Kidney epithelial cell (primary cell): ENCODE data around the gene OSTM1. TPM values are rescaled to one million over a fixed set of nuclear protein-coding genes. Genes with fewer than 3 reads are reported as not detected.
"Not testable (repeated sequence)": the region's sequence is repeated elsewhere in the genome, so short reads cannot be mapped to it uniquely, and the experiment has no call there.

Experiments used
- DNase-seq: peaks from one replicate; pipeline ENCODE4 v3.0.0-alpha.2; 2010; ENCODE audit warnings: low read depth
- H3K27me3 ChIP-seq: 2 replicates; pipeline ENCODE4 v1.6.0; 2011; ENCODE audit warnings: low read length; ENCODE audit not compliant: control insufficient read depth, insufficient read depth
- H3K36me3 ChIP-seq: 2 replicates; pipeline ENCODE4 v1.5.1; 2011; ENCODE audit warnings: low read length; ENCODE audit not compliant: control insufficient read depth, insufficient read depth
- H3K4me3 ChIP-seq: 2 replicates; pipeline ENCODE4 v1.5.1; 2011; ENCODE audit warnings: low read depth, mild to moderate bottlenecking, control low read depth, low read length
- total RNA-seq: library from RNA; depleted of rRNA; stranded (reverse); fragments of >200 nt; gene quantifications from 2 replicates; pipeline ENCODE4 v1.2.3, GENCODE V29; 2015
- TF ChIP-seq, protein P1 (sequence below): IDR thresholded peaks from 2 replicates; pipeline ENCODE4 v1.5.1; 2011; ENCODE audit warnings: mild to moderate bottlenecking, moderate library complexity, low read length, control low read depth, inconsistent platforms; ENCODE audit not compliant: insufficient read depth, poor library complexity, severe bottlenecking

OSTM1 gene
- total RNA-seq, 1 donor from 2014 or later: 77.3 TPM

- Histone ChIP-seq H3K27me3 (no peaks in the 10 kb centered on the region), H3K4me3 (no peak overlapping the region), H3K36me3 (no peaks in the 10 kb centered on the region)
- TF ChIP-seq, protein P1, sequence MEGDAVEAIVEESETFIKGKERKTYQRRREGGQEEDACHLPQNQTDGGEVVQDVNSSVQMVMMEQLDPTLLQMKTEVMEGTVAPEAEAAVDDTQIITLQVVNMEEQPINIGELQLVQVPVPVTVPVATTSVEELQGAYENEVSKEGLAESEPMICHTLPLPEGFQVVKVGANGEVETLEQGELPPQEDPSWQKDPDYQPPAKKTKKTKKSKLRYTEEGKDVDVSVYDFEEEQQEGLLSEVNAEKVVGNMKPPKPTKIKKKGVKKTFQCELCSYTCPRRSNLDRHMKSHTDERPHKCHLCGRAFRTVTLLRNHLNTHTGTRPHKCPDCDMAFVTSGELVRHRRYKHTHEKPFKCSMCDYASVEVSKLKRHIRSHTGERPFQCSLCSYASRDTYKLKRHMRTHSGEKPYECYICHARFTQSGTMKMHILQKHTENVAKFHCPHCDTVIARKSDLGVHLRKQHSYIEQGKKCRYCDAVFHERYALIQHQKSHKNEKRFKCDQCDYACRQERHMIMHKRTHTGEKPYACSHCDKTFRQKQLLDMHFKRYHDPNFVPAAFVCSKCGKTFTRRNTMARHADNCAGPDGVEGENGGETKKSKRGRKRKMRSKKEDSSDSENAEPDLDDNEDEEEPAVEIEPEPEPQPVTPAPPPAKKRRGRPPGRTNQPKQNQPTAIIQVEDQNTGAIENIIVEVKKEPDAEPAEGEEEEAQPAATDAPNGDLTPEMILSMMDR: no peak
- DNase-seq: no peak
Measured at GRCh38 chr6:108024427-108025073, 50.0 kb downstream of the OSTM1 start.

- no peak for DNase-seq
- H3K27me3 ChIP-seq: no peaks in the 10 kb centered on the region
- TF ChIP-seq, protein P1: no peak
- H3K36me3 ChIP-seq: no peaks in the 10 kb centered on the region
- H3K4me3 ChIP-seq: no peak overlapping the region
Measured at GRCh38 chr6:108020472-108021116, 53.9 kb downstream of the OSTM1 start.

DNA sequence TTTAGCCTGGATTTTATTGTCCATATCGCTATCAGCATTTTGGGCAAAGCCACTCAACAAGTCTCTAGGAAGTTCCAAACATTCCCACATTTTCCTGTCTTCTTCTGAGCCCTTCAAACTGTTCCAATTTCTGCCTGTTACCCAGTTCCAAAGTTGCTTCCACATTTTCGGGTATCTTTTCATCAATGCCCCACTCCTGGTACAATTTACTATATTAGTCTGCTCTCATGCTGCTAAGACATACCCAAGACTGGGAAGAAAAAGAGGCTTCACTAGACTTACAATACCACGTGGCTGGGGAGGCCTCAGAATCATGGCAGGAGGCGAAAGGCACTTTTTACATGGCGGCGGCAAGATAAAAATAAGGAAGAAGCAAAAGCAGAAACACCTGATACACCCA is 58.3 kb downstream of the OSTM1 start:
- H3K36me3 ChIP-seq, DNase-seq, H3K4me3 ChIP-seq, H3K27me3 ChIP-seq: not testable (repeated sequence)

DNA sequence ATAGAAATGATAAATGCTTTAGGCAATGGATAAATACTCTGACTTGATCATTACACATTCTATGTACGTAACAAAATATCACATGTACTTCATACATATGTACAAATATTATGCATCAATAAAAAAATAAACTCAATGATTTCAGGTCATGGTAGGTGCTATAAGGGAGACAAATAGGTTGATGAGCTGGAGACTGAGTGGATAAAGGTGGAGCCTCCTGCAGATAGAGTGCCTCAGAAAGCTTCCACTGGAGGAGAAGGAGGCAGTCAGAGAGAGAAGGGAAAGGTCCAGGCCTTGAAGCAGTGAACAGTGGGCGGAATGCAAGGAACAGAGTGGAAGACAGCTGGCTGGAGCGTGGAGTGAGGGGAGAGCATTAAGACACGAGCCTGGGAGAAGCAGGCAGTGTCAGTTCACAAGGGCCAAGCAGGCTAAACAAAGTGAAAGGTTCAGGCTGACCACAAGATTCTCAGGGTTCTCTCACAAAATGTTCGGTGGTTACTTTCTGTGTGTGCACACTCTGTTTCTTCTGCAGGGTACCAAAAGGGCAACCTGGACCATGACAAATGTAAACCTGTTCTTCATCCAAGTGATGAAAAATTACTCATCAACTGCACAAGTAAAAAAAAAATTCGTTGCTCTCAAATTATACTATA is 60.6 kb downstream of the OSTM1 start:
- TF ChIP-seq, protein P1: no peak
- Histone ChIP-seq H3K36me3 (no peaks in the 10 kb centered on the region), H3K27me3 (no peaks in the 10 kb centered on the region), H3K4me3 (no peak overlapping the region)
- no peak for DNase-seq

- H3K27me3 ChIP-seq: no peaks in the 10 kb centered on the region
- no peaks in the 10 kb centered on the region for H3K36me3 ChIP-seq
- no peak for DNase-seq
- TF ChIP-seq, protein P1: no peak
- H3K4me3 ChIP-seq: no peak overlapping the region
Measured at GRCh38 chr6:108009894-108010293, 64.6 kb downstream of the OSTM1 start.

GRCh38 chr6:108009258-108009657 is 65.3 kb downstream of the OSTM1 start:
- not testable (repeated sequence) for H3K36me3 ChIP-seq, H3K27me3 ChIP-seq, H3K4me3 ChIP-seq, DNase-seq
